Measurements from ENCODE around the gene TP53.

Gene TP53

GRCh38 chr17:7704601-7705268 lies 17.4 kb upstream of the TP53 start, which contains the start of gene EFNB3:
EFNB3 (plus strand) TSS chr17:7705202; CDS start chr17:7705599, 397 bp downstream.
- Histone ChIP-seq H3K9me2 (replicated peaks; ENCODE audit: control insufficient read depth, low read length) (no peaks in the 10 kb centered on the region), H3K27me3 (ENCODE audit: control insufficient read depth, low read length) (peaks cover 32% of the 10 kb centered on the region), H3K27ac (ENCODE audit: low read depth, low read length) (no peak within 1 kb of the TSS), H3K4me2 (ENCODE audit: low read length) (peak within 1 kb of the TSS; percentile 54), H4K20me1 (ENCODE audit: control insufficient read depth, insufficient read depth, low read depth, low read length) (0 out of 2 replicates have a peak, but pooled peaks cover 3% of the 10 kb centered on the region), H3K79me2 (ENCODE audit: control insufficient read depth, low read length) (no peaks in the 10 kb centered on the region), H3K36me3 (ENCODE audit: control insufficient read depth, low read length) (peaks cover 17% of the 10 kb centered on the region), H3F3A (ENCODE audit: control insufficient read depth, insufficient read depth) (no peaks in the 10 kb centered on the region), H3K9me3 (ENCODE audit: control insufficient read depth, insufficient read depth, low read length) (no peaks in the 10 kb centered on the region), H3K4me1 (ENCODE audit: control insufficient read depth, low read length) (peaks cover 14% of the 10 kb centered on the region), H3K4me3 (ENCODE audit: low read length) (peak within 1 kb of the TSS; percentile 29; the same call in 1 of the 2 replicates)
- TF ChIP-seq, protein P1, sequence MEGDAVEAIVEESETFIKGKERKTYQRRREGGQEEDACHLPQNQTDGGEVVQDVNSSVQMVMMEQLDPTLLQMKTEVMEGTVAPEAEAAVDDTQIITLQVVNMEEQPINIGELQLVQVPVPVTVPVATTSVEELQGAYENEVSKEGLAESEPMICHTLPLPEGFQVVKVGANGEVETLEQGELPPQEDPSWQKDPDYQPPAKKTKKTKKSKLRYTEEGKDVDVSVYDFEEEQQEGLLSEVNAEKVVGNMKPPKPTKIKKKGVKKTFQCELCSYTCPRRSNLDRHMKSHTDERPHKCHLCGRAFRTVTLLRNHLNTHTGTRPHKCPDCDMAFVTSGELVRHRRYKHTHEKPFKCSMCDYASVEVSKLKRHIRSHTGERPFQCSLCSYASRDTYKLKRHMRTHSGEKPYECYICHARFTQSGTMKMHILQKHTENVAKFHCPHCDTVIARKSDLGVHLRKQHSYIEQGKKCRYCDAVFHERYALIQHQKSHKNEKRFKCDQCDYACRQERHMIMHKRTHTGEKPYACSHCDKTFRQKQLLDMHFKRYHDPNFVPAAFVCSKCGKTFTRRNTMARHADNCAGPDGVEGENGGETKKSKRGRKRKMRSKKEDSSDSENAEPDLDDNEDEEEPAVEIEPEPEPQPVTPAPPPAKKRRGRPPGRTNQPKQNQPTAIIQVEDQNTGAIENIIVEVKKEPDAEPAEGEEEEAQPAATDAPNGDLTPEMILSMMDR (IDR thresholded peaks at IDR 0.05; ENCODE audit: low read depth, low read length, poor library complexity, severe bottlenecking) = no peak
- TF ChIP-seq EZH2phosphoT487 (IDR thresholded peaks at IDR 0.05; ENCODE audit: borderline replicate concordance, low read length) = no peak

- no peaks in the 10 kb centered on the region for H3F3A ChIP-seq (ENCODE audit: control insufficient read depth, insufficient read depth)
- H3K4me3 ChIP-seq (ENCODE audit: low read length) = no peak overlapping the region
- H3K9me2 ChIP-seq (replicated peaks; ENCODE audit: control insufficient read depth, low read length) = no peaks in the 10 kb centered on the region
- TF ChIP-seq, protein P1 (IDR thresholded peaks at IDR 0.05; ENCODE audit: low read depth, low read length, poor library complexity, severe bottlenecking) = no peak
- TF ChIP-seq EZH2phosphoT487 (IDR thresholded peaks at IDR 0.05; ENCODE audit: borderline replicate concordance, low read length) = no peak
- H3K36me3 ChIP-seq (ENCODE audit: control insufficient read depth, low read length) = peaks cover 17% of the 10 kb centered on the region
- peaks cover 10% of the 10 kb centered on the region for H3K4me1 ChIP-seq (ENCODE audit: control insufficient read depth, low read length)
- H4K20me1 ChIP-seq (ENCODE audit: control insufficient read depth, insufficient read depth, low read depth, low read length) = 0 out of 2 replicates have a peak, but pooled peaks cover 3% of the 10 kb centered on the region
- peaks cover 32% of the 10 kb centered on the region for H3K27me3 ChIP-seq (ENCODE audit: control insufficient read depth, low read length)
- no peak overlapping the region for H3K27ac ChIP-seq (ENCODE audit: low read depth, low read length)
- H3K79me2 ChIP-seq (ENCODE audit: control insufficient read depth, low read length) = no peaks in the 10 kb centered on the region
- H3K4me2 ChIP-seq (ENCODE audit: low read length) = no peak overlapping the region
- H3K9me3 ChIP-seq (ENCODE audit: control insufficient read depth, insufficient read depth, low read length) = no peaks in the 10 kb centered on the region
Observed at GRCh38 chr17:7703584-7704479, 16.5 kb upstream of the TP53 start.

GRCh38 chr17:7702776-7703175 lies 15.5 kb upstream of the TP53 start:
- Histone ChIP-seq H3K9me2 (replicated peaks; ENCODE audit: control insufficient read depth, low read length) (no peaks in the 10 kb centered on the region), H3K27me3 (ENCODE audit: control insufficient read depth, low read length) (peaks cover 32% of the 10 kb centered on the region), H3K79me2 (ENCODE audit: control insufficient read depth, low read length) (no peaks in the 10 kb centered on the region), H3K36me3 (ENCODE audit: control insufficient read depth, low read length) (peaks cover 20% of the 10 kb centered on the region), H3K9me3 (ENCODE audit: control insufficient read depth, insufficient read depth, low read length) (no peaks in the 10 kb centered on the region), H3K4me1 (ENCODE audit: control insufficient read depth, low read length) (peaks cover 9% of the 10 kb centered on the region), H4K20me1 (ENCODE audit: control insufficient read depth, insufficient read depth, low read depth, low read length) (0 out of 2 replicates have a peak, but pooled peaks cover 3% of the 10 kb centered on the region), H3K4me3 (ENCODE audit: low read length) (no peak overlapping the region), H3F3A (ENCODE audit: control insufficient read depth, insufficient read depth) (no peaks in the 10 kb centered on the region), H3K27ac (ENCODE audit: low read depth, low read length) (no peak overlapping the region), H3K4me2 (ENCODE audit: low read length) (no peak overlapping the region)
- TF ChIP-seq, protein P1 (IDR thresholded peaks at IDR 0.05; ENCODE audit: low read depth, low read length, poor library complexity, severe bottlenecking) = no peak
- TF ChIP-seq EZH2phosphoT487 (IDR thresholded peaks at IDR 0.05; ENCODE audit: borderline replicate concordance, low read length) = no peak
